GM23248 (cell line): ENCODE results near the gene PPP1R9A.

ENCODE experiments used
- EZH2 ChIP-seq: fragments of 200-600 bp; sonication (generic); IDR thresholded peaks from 2 replicates; pipeline ENCODE4 v1.6.1; 2018; ENCODE audit warnings: antibody characterized with exemption, mild to moderate bottlenecking; ENCODE audit not compliant: insufficient read depth, poor library complexity, severe bottlenecking
- EZH2phosphoT487 ChIP-seq: fragments of 200-600 bp; sonication (generic); IDR thresholded peaks from 2 replicates; pipeline ENCODE4 v1.6.1; 2018; ENCODE audit warnings: antibody characterized with exemption, moderate library complexity, mild to moderate bottlenecking, low read depth; ENCODE audit not compliant: insufficient read depth

- no peak for TF ChIP-seq EZH2phosphoT487
- TF ChIP-seq EZH2: no peak
These were observed 24.5 kb upstream of the PPP1R9A start for GRCh38 chr7:94882891-94883290.
